Transverse colon (tissue), 3 donors: Measurements from ENCODE around the gene ALKBH4.

ENCODE experiments used
- CTCF ChIP-seq, 5 experiments: fragments of 200-600 bp in 3 of 5; fragments of 450-650 bp in 2 of 5; sonication (generic) in 3 of 5; IDR thresholded peaks; 1 replicate in 2 of 5; 2 replicates in 3 of 5; pipeline ENCODE4 v1.5.1; 2016 to 2017; ENCODE audit warnings: antibody characterized with exemption in 5 of 5, inconsistent platforms in 3 of 5, mild to moderate bottlenecking in 2 of 5, moderate library complexity in 1 of 5
- EP300 ChIP-seq: sonication (generic); formaldehyde crosslinking; IDR thresholded peaks from one replicate; pipeline ENCODE4 v1.6.1; 2017; ENCODE audit warnings: antibody characterized with exemption, low read depth
- POLR2A ChIP-seq: fragments of 450-650 bp; IDR thresholded peaks from one replicate; pipeline ENCODE4 v1.6.1; 2016; ENCODE audit warnings: antibody characterized with exemption, mild to moderate bottlenecking, moderate library complexity

- TF ChIP-seq CTCF (IDR thresholded peaks at IDR 0.05) (peak in 1 of 5 experiments; percentile 24), POLR2A (peak; percentile 11), EP300 (no peak)
These were observed 5.5 kb upstream of the ALKBH4 start for GRCh38 chr7:102469972-102470825.
